OCI-LY3 (cell line): ENCODE data around the gene CCNB1IP1.

Source experiments
- H2AFZ ChIP-seq: fragments of 200-600, 300-600 bp; shearing (Covaris generic); 2 replicates; pipeline ENCODE4 v1.6.0; 2014; ENCODE audit warnings: antibody characterized with exemption, low read depth, low read length
- H3K27ac ChIP-seq: fragments of 200-600, 300-600 bp; sonication (generic); 2 replicates; pipeline ENCODE4 v1.5.1; 2014; ENCODE audit warnings: mild to moderate bottlenecking, low read length, moderate library complexity, mixed read lengths
- H3K27me3 ChIP-seq: fragments of 200-600, 300-600 bp; sonication (generic); 2 replicates; pipeline ENCODE4 v1.6.1; 2014; ENCODE audit warnings: low read depth, low read length, mixed read lengths
- H3K36me3 ChIP-seq: fragments of 200-600, 300-600 bp; sonication (generic); replicated peaks from 2 replicates; pipeline ENCODE3; 2014; ENCODE audit warnings: low read depth, low read length, mixed read lengths
- H3K4me1 ChIP-seq: fragments of 300-600, 200-600 bp; sonication (generic); 2 replicates; pipeline ENCODE4 v1.6.1; 2014; ENCODE audit warnings: low read length, mixed read lengths
- H3K4me2 ChIP-seq: fragments of 200-600, 300-600 bp; sonication (generic); 2 replicates; pipeline ENCODE4 v1.6.1; 2014; ENCODE audit warnings: low read length, mixed read lengths
- H3K4me3 ChIP-seq: fragments of 300-600, 200-600 bp; sonication (generic); 2 replicates; pipeline ENCODE4 v1.5.1; 2014; ENCODE audit warnings: antibody characterized with exemption, mild to moderate bottlenecking, low read length, moderate library complexity
- H3K79me2 ChIP-seq: fragments of 300-600, 200-600 bp; shearing (Covaris generic); 2 replicates; pipeline ENCODE4 v1.6.1; 2014; ENCODE audit warnings: mild to moderate bottlenecking, low read length, mixed read lengths
- H3K9ac ChIP-seq: fragments of 300-600, 200-600 bp; shearing (Covaris generic); 2 replicates; pipeline ENCODE4 v1.6.0; 2014; ENCODE audit warnings: mild to moderate bottlenecking, low read length, moderate library complexity
- H3K9me3 ChIP-seq: fragments of 200-600, 300-600 bp; shearing (Covaris generic); 2 replicates; pipeline ENCODE4 v1.6.1; 2014; ENCODE audit warnings: low read length, mixed read lengths; ENCODE audit not compliant: insufficient read depth
- H4K20me1 ChIP-seq: fragments of 200-600, 300-600 bp; sonication (generic); 2 replicates; pipeline ENCODE4 v1.6.1; 2016; ENCODE audit warnings: low read length, mixed read lengths; ENCODE audit not compliant: insufficient read depth
- EZH2phosphoT487 ChIP-seq: fragments of 200-600 bp; shearing (Covaris generic); IDR thresholded peaks from 2 replicates; pipeline ENCODE4 v1.6.1; 2018; ENCODE audit warnings: antibody characterized with exemption, mixed run types, low read depth
- TF ChIP-seq, protein P1 (sequence below): fragments of 200-600, 300-600 bp; sonication (generic); IDR thresholded peaks from 2 replicates; pipeline ENCODE4 v1.5.1; 2014; ENCODE audit warnings: antibody characterized with exemption, low read length, low read depth

Gene CCNB1IP1

DNA sequence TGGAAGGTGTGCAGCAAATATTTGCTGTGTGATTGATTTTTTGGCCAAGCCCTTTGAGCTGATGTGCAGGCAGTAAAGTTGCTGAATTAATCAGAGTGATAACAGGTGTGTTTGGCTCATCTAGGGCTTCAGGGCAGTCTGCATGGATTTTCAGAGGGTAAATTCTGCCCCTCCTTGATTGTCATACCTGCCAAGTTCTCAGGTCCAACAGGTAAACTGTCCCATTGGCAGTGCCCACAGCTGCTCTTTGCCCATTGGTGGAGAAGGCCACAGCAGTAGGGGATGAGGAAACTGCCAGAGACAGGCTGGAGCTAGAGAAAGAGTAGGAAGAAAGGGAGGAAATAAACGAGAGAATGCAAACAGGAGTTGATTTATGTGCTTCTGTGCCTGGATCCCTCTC lies 46.7 kb upstream of the CCNB1IP1 start:
- no peak for TF ChIP-seq EZH2phosphoT487
- TF ChIP-seq, protein P1, sequence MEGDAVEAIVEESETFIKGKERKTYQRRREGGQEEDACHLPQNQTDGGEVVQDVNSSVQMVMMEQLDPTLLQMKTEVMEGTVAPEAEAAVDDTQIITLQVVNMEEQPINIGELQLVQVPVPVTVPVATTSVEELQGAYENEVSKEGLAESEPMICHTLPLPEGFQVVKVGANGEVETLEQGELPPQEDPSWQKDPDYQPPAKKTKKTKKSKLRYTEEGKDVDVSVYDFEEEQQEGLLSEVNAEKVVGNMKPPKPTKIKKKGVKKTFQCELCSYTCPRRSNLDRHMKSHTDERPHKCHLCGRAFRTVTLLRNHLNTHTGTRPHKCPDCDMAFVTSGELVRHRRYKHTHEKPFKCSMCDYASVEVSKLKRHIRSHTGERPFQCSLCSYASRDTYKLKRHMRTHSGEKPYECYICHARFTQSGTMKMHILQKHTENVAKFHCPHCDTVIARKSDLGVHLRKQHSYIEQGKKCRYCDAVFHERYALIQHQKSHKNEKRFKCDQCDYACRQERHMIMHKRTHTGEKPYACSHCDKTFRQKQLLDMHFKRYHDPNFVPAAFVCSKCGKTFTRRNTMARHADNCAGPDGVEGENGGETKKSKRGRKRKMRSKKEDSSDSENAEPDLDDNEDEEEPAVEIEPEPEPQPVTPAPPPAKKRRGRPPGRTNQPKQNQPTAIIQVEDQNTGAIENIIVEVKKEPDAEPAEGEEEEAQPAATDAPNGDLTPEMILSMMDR = no peak
- peaks cover 72% of the 10 kb centered on the region for H3K36me3 ChIP-seq
- H3K9ac ChIP-seq = no peak overlapping the region

DNA sequence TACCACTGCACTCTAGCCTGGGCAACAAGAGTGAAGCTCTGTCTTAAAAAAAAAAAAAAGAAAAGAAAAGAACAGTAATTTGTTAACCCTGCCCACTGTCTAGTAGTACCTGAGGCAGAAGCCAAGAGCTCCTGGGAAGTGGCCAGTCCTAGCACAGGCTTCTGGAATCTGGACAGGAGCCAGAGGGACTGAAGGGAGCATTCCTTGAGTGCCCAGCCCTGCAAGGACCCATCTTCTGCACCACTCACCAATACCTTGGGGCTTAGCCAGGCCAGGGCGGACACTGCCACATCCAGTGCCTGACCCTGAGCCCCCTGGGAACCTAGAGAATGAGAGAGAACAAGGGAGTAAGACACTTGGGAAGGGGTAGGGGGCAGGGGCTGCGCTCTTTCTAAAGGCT lies 44.1 kb upstream of the CCNB1IP1 start:
- Histone ChIP-seq H3K9ac (no peak overlapping the region), H3K4me2 (no peak overlapping the region), H3K4me1 (no peaks in the 10 kb centered on the region), H3K4me3 (no peak overlapping the region), H3K27ac (no peak overlapping the region), H3K27me3 (no peaks in the 10 kb centered on the region), H3K36me3 (peaks cover 72% of the 10 kb centered on the region), H3K9me3 (no peaks in the 10 kb centered on the region), H2AFZ (no peak overlapping the region), H3K79me2 (no peaks in the 10 kb centered on the region), H4K20me1 (no peaks in the 10 kb centered on the region)
- no peak for TF ChIP-seq EZH2phosphoT487
- TF ChIP-seq, protein P1 = no peak

More for the DNA sequence above, 46.7 kb upstream of the CCNB1IP1 start:
- no peaks in the 10 kb centered on the region for H4K20me1 ChIP-seq
- H3K9me3 ChIP-seq = no peaks in the 10 kb centered on the region
- H3K27ac ChIP-seq = no peak overlapping the region
- no peak overlapping the region for H3K4me3 ChIP-seq
- no peak overlapping the region for H3K4me2 ChIP-seq
- H3K27me3 ChIP-seq = no peaks in the 10 kb centered on the region
- no peaks in the 10 kb centered on the region for H3K79me2 ChIP-seq
- H3K4me1 ChIP-seq = no peaks in the 10 kb centered on the region
- no peak overlapping the region for H2AFZ ChIP-seq

DNA sequence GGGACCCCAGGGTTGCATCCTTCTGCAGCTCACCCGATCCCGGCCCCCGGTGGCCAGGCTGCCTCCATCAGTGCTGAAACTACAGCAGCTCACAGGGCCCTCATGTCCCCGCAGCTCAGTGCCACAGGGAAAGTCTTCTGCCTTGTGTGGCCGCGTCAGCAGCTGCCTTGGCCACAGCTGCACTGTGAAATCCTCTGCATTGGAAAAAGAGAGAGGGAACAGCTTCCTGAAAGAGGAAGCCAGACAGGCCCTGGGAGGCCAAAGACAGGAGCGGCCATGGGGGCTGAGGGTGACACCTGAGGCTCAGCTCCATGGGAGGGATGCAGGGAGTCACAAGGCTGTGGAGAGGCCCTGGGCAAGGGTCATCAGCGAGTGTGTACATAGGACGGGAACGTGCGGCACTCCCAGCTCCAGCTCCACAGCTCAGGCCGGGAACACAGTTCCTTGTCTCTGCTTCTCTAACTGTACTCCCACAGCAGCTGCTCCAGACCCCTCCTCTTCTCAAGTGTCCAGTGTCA lies 43.1 kb upstream of the CCNB1IP1 start:
- H3K4me3 ChIP-seq = no peak overlapping the region

DNA sequence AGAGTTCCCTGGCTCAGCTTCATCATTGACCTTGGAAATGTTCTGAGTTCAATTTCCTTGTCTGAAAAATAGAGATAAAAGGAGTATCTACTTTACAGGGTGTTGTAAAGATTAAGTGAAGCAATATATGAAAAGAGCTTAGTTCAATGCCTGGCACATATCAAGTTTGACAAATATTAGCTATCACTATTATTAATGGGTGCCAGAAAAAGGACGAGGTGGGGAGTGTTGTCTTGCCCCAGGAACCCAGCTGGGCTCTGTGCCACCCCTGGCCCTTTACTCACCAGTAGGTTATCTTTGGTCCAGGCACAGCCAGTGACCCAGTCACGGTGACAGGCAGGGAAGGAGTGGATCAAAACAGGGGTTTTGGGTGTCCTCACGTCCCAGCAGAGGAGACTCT lies 42.4 kb upstream of the CCNB1IP1 start:
- H3K27ac ChIP-seq = no peak overlapping the region
- no peaks in the 10 kb centered on the region for H3K27me3 ChIP-seq
- TF ChIP-seq, protein P1 = no peak
- no peak for TF ChIP-seq EZH2phosphoT487
- H3K4me2 ChIP-seq = no peak overlapping the region
- H3K9ac ChIP-seq = no peak overlapping the region
- H3K36me3 ChIP-seq = peaks cover 74% of the 10 kb centered on the region
- no peaks in the 10 kb centered on the region for H4K20me1 ChIP-seq
- H3K4me3 ChIP-seq = no peak overlapping the region
- H3K79me2 ChIP-seq = no peaks in the 10 kb centered on the region
- H3K9me3 ChIP-seq = no peaks in the 10 kb centered on the region
- H3K4me1 ChIP-seq = no peaks in the 10 kb centered on the region
- H2AFZ ChIP-seq = no peak overlapping the region

More for the DNA sequence above, 43.1 kb upstream of the CCNB1IP1 start:
- H3K9me3 ChIP-seq = no peaks in the 10 kb centered on the region
- no peak overlapping the region for H3K27ac ChIP-seq
- H2AFZ ChIP-seq = no peak overlapping the region
- H3K4me2 ChIP-seq = no peak overlapping the region
- TF ChIP-seq, protein P1 = no peak
- no peak for TF ChIP-seq EZH2phosphoT487
- H4K20me1 ChIP-seq = no peaks in the 10 kb centered on the region
- H3K9ac ChIP-seq = no peak overlapping the region
- H3K27me3 ChIP-seq = no peaks in the 10 kb centered on the region
- peaks cover 74% of the 10 kb centered on the region for H3K36me3 ChIP-seq
- no peaks in the 10 kb centered on the region for H3K4me1 ChIP-seq
- no peaks in the 10 kb centered on the region for H3K79me2 ChIP-seq
